Prostate gland (tissue), 2 donors: Measurements from ENCODE around the gene XCL2. TPM values are rescaled to one million over a fixed set of nuclear protein-coding genes. Genes with fewer than 3 reads are reported as not detected.

Source experiments
- DNase-seq: peaks from one replicate; pipeline ENCODE4 v3.0.0-alpha.2; 2019; ENCODE audit warnings: low spot score
- H3K27ac ChIP-seq, 2 donors: fragments of 200-600 bp; sonication (generic); 2 replicates each; pipeline ENCODE4 v1.5.1; 2017 to 2019
- H3K27me3 ChIP-seq: fragments of 200-600 bp; sonication (generic); replicated peaks from 2 replicates; pipeline ENCODE4 v1.5.1; 2019; ENCODE audit not compliant: insufficient read depth
- H3K36me3 ChIP-seq, 2 donors: fragments of 200-600 bp; sonication (generic); 1 replicate in 1 of 2; 2 replicates in 1 of 2; pipeline versions ENCODE4 v1.5.1 to v1.8.1; 2017 to 2019
- H3K4me1 ChIP-seq: fragments of 200-600 bp; sonication (generic); replicated peaks from 2 replicates; pipeline ENCODE4 v1.5.1; 2019
- H3K4me3 ChIP-seq, 2 donors: fragments of 200-600 bp; sonication (generic); 2 replicates each; pipeline ENCODE4 v1.5.1; 2017 to 2019
- H3K9me3 ChIP-seq: fragments of 200-600 bp; sonication (generic); 2 replicates; pipeline ENCODE4 v1.5.1; 2017
- POLR2A ChIP-seq: fragments of 450-650 bp; IDR thresholded peaks from one replicate; pipeline ENCODE4 v1.6.1; 2016; ENCODE audit warnings: antibody characterized with exemption, mild to moderate bottlenecking
- POLR2AphosphoS5 ChIP-seq: sonication (generic); formaldehyde crosslinking; IDR thresholded peaks from one replicate; pipeline ENCODE4 v1.6.1; 2017; ENCODE audit warnings: antibody characterized with exemption
- WGBS: methylation state at CpG from one replicate; pipeline ENCODE4 v1.1.5; 2018; 5-methylcytosine and 5-hydroxymethylcytosine counted together
- intact Hi-C: fragments of 100-400 bp; cut with DNase I; formaldehyde crosslinking; loops from one replicate; pipeline ENCODE4 v1.14.2; 2022
- total RNA-seq, 2 donors: library from RNA; depleted of rRNA; stranded (reverse); fragments of >200 nt; gene quantifications; one replicate each; pipeline ENCODE4 v1.1.0, GENCODE V29; 2016
- TF ChIP-seq, protein P1 (sequence below), 4 experiments: fragments of 200-600 bp in 2 of 4; fragments of 450-650 bp in 2 of 4; sonication (generic) in 2 of 4; IDR thresholded peaks; 1 replicate in 3 of 4; 2 replicates in 1 of 4; pipeline ENCODE4 v1.5.1; 2016 to 2019; ENCODE audit warnings: antibody characterized with exemption in 4 of 4, mild to moderate bottlenecking in 2 of 4, moderate library complexity in 2 of 4

The XCL2 gene
- total RNA-seq, 2 donors from 2014 or later, result not detected

DNA sequence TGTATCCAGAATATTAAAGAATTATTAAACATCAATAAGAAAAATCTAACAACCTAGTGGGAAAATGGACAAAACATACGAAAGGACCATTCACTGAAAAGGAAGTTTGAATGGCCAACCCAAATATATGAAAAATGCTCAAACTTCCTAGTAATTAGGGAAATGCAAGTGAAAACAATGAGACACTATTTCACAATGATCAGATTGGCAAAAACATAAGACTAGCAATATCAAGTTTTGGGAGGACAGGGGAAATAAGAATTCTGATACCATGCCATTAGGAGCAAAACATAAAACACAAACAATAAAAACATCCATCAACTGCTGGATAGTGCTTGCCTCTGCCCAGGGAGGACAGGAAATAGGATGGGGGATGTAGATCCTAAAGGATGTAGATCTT lies 14.3 kb downstream of the XCL2 start:
- Histone ChIP-seq H3K27ac (no peak overlapping the region), H3K4me1 (no peaks in the 10 kb centered on the region), H3K27me3 (no peaks in the 10 kb centered on the region), H3K4me3 (no peak overlapping the region), H3K9me3 (no peaks in the 10 kb centered on the region), H3K36me3 (no peaks in the 10 kb centered on the region)
- 56% methylated on average over 1 of the region's 1 CpG for WGBS
- TF ChIP-seq, protein P1, sequence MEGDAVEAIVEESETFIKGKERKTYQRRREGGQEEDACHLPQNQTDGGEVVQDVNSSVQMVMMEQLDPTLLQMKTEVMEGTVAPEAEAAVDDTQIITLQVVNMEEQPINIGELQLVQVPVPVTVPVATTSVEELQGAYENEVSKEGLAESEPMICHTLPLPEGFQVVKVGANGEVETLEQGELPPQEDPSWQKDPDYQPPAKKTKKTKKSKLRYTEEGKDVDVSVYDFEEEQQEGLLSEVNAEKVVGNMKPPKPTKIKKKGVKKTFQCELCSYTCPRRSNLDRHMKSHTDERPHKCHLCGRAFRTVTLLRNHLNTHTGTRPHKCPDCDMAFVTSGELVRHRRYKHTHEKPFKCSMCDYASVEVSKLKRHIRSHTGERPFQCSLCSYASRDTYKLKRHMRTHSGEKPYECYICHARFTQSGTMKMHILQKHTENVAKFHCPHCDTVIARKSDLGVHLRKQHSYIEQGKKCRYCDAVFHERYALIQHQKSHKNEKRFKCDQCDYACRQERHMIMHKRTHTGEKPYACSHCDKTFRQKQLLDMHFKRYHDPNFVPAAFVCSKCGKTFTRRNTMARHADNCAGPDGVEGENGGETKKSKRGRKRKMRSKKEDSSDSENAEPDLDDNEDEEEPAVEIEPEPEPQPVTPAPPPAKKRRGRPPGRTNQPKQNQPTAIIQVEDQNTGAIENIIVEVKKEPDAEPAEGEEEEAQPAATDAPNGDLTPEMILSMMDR (IDR thresholded peaks at IDR 0.05), result no peak
- TF ChIP-seq POLR2A (no peak), POLR2AphosphoS5 (no peak)
- no peak for DNase-seq
- intact Hi-C loops, result no loop called here

DNA sequence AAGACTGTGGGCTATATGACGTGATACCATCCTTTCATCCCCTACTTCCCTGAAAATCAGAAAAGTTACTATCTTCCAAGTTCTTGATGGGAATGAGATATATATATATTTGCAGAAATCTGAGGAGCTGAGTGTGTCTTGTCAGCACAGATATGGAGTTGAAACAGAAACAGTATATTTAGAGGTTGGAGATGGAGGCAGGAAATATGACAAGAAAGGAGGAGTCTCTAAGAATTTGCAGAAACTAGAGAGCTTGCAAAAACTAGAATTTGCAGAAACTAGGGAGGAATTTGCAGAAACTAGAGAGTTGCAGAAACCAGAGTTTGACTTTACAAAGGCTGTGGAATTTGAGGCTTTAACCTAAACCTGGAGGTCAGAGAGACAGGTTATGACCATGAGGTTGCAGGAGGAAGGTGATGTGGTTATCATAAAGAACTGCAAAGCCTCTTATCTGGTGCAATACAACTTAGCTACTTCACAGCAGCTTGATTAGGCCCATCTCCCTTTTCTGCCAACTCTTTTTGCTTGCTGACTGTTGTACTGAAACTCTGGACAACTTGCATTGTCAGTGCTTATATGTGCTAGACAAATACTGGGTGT lies 22.3 kb downstream of the XCL2 start:
- WGBS, result 95% methylated on average over 1 of the region's 1 CpG
- H3K36me3 ChIP-seq, result no peaks in the 10 kb centered on the region
- H3K4me3 ChIP-seq, result no peak overlapping the region
- H3K27ac ChIP-seq, result no peak overlapping the region
- intact Hi-C loops, result no loop called here
- TF ChIP-seq POLR2A, result no peak
- TF ChIP-seq, protein P1 (IDR thresholded peaks at IDR 0.05), result no peak
- TF ChIP-seq POLR2AphosphoS5, result no peak
- H3K27me3 ChIP-seq, result no peaks in the 10 kb centered on the region
- no peak for DNase-seq
- no peaks in the 10 kb centered on the region for H3K4me1 ChIP-seq
- no peaks in the 10 kb centered on the region for H3K9me3 ChIP-seq

DNA sequence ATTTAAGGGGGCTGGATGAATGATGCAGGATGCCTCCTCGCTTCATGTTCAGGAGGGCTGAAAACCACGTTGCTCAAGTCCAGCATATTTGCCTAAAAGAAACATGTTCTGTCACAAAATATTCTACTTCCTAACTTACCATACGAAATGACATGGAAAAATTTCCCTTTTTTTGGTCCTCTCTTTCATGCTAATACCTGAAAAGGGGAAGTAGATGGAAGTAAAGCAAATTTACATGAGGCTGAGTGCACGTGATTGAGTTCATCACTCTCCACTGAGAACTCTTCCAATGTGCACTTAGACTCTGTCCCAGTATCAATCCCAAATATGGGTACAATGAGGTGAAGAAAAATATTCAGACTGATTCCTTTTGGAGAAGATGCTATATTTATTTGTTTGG lies 23.0 kb downstream of the XCL2 start:
- H3K36me3 ChIP-seq, result no peaks in the 10 kb centered on the region
- 75% methylated on average over 4 of the region's 4 CpGs for WGBS

DNA sequence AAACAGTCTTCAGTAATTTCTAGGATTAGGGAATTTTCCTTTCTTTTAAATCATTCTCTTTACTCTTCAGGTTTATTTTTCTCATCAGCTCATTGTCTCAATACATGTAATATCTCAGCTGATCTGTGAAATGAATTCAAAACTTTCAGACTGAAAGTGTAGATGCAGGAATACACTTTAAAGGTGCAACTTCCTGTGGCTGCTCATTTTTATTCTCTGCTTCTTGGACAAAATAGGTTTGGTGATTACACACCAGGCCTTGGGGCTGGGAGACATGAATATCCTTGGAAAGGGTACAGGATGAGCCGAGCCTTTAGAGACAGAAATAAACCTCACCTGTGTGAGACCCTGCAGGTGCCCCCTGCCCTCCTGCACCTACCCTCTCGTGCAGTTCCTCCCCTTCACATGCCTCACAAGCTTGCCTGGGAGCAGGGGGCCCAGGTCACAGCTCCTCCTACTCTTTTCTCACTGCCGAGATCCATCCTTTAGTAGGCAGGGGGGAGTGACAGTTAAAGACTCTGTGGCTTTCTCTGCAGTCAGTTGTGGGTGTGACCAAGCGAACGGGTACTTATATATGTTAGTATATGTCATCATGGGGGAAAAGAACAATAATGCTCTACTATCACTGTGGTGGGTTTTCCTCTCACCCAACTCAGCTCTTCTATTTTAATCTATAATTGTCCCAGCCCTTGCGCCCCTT lies 23.6 kb downstream of the XCL2 start:
- no peaks in the 10 kb centered on the region for H3K4me1 ChIP-seq
- 43% methylated on average over 6 of the region's 6 CpGs for WGBS
- no peak overlapping the region for H3K27ac ChIP-seq
- H3K27me3 ChIP-seq, result no peaks in the 10 kb centered on the region
- TF ChIP-seq POLR2AphosphoS5 (no peak), POLR2A (no peak)
- TF ChIP-seq, protein P1 (IDR thresholded peaks at IDR 0.05), result no peak
- no peak for DNase-seq
- H3K4me3 ChIP-seq, result no peak overlapping the region
- H3K36me3 ChIP-seq, result no peaks in the 10 kb centered on the region
- intact Hi-C loops, result no loop called here
- H3K9me3 ChIP-seq, result no peaks in the 10 kb centered on the region

More for the DNA sequence above, 23.0 kb downstream of the XCL2 start:
- TF ChIP-seq POLR2AphosphoS5 (no peak), POLR2A (no peak)
- TF ChIP-seq, protein P1 (IDR thresholded peaks at IDR 0.05), result no peak
- DNase-seq, result no peak
- Histone ChIP-seq H3K27me3 (no peaks in the 10 kb centered on the region), H3K27ac (no peak overlapping the region), H3K9me3 (no peaks in the 10 kb centered on the region), H3K4me3 (no peak overlapping the region), H3K4me1 (no peaks in the 10 kb centered on the region)
- intact Hi-C loops, result no loop called here

DNA sequence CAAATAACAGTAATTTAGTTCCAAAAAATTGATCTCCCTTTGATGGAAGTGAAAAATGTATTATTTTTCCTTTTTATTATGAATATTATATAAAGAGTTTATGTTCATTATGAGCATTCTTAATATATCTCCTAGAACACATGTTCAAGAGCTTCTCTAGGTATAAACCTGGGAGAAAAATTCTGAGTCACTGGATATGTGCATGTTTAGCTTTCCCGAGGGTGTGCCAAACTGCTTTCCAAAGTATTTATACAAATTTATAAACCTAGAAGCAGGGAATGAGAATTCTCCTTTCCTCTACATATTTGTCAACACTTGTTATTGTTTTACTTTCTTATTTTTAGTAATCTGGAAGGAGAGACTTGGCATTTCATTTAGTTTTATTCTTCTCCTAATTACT lies 25.0 kb downstream of the XCL2 start:
- intact Hi-C loops, result no loop called here
- H3K27ac ChIP-seq, result no peak overlapping the region
- WGBS, result 92% methylated on average over 1 of the region's 1 CpG
- no peaks in the 10 kb centered on the region for H3K36me3 ChIP-seq
- H3K4me3 ChIP-seq, result no peak overlapping the region
- no peaks in the 10 kb centered on the region for H3K27me3 ChIP-seq
- H3K9me3 ChIP-seq, result no peaks in the 10 kb centered on the region
- DNase-seq, result no peak
- H3K4me1 ChIP-seq, result no peaks in the 10 kb centered on the region
- TF ChIP-seq POLR2AphosphoS5 (no peak), POLR2A (no peak)
- TF ChIP-seq, protein P1 (IDR thresholded peaks at IDR 0.05), result no peak
